Measurements from ENCODE around the gene CD8B2.
"Not testable (repeated sequence)": the region's sequence is repeated elsewhere in the genome, so short reads cannot be mapped to it uniquely, and the experiment has no call there.

Gene CD8B2

GRCh38 chr2:106553321-106553720, 66.2 kb downstream of the CD8B2 start:
- DNase-seq = no peak

- no peak for DNase-seq
Observed at GRCh38 chr2:106554411-106554810, 67.2 kb downstream of the CD8B2 start.

- DNase-seq = no peak
Observed at GRCh38 chr2:106555053-106555452, 67.9 kb downstream of the CD8B2 start.

DNA sequence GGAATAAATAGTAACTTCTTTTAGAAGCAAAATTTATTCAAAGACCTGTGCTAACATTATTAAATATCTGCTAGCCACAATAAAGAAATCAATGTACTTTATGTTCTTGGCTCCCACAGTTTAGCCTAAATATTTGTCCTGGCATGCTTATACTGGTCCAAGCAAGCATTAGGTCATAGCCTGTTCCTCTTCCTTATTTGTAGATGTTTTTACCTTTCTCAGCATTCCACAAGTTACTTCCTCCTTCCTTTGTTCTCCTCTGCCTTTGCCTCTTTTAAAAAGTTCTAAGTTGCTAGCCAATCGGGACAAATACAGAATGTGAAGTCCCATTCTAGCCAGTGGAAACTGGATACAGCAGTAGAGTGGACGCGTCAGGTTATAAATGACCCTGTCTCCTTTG, 72.6 kb downstream of the CD8B2 start:
- not testable (repeated sequence) for DNase-seq

DNA sequence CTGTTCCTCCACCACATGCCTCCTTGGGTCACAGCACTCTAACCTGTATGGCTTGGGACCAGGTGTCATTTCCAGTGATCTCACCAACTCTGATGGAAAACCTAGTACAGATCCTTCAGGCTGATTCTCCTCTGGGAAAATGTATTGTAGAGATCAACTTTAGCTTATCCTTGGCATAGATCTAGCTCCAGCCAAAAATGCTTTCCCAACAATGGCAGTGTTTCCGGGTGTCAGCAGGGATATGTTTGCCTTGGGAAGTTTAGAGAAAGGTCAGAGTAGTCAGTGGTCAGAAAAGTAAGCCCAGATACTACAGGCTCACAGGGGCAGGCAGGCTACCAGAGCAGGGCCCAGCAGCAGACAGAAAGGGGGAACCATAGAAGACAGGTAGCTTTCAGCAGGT, 73.6 kb downstream of the CD8B2 start:
- DNase-seq = no peak

DNA sequence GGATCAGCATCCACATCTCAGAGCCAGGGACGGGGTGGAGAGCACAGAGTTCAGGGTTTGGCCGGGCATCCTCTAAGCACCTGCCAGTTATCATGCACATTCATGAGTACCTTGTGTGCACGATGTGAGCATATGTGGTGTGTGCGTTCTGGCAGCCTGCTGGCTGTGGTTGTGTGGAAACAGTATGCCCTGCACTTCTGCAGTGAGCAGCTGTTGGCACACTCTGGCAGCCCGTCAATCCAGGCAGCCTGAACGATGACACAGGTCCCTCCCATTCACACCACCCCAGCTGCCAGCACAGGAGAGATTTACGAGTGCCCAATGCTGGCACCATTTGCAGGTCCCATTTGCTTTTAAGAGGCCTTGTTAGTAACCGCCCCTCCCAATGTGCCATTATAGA, 74.2 kb downstream of the CD8B2 start:
- no peak for DNase-seq

DNA sequence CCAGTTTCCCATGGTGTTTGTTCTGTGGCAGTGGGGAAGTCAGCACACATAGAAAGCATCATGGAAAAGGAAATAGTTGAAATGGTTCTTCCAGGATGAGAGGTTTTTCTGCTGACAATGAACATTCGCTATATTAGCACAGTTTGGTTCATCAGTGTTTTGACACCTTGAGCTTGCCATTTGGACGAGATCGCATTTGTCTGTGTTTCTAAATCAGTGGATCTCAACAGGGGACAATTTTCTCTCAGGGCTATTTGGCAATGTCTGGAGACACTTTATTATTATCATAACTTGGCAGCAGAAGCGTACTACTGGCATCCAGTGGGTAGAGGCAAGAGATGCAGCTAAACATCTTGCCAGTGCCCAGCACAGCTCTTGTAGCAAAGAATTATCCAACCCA, 74.6 kb downstream of the CD8B2 start:
- no peak for DNase-seq

- DNase-seq = no peak
Observed at GRCh38 chr2:106562268-106563186, 75.4 kb downstream of the CD8B2 start.

GRCh38 chr2:106563195-106563594, 76.0 kb downstream of the CD8B2 start:
- DNase-seq = no peak

- DNase-seq = no peak
Observed at GRCh38 chr2:106565599-106565998, 78.4 kb downstream of the CD8B2 start.

- no peak for DNase-seq
Observed at GRCh38 chr2:106566050-106566449, 78.9 kb downstream of the CD8B2 start.

GRCh38 chr2:106566484-106566883, 79.3 kb downstream of the CD8B2 start:
- not testable (repeated sequence) for DNase-seq

DNA sequence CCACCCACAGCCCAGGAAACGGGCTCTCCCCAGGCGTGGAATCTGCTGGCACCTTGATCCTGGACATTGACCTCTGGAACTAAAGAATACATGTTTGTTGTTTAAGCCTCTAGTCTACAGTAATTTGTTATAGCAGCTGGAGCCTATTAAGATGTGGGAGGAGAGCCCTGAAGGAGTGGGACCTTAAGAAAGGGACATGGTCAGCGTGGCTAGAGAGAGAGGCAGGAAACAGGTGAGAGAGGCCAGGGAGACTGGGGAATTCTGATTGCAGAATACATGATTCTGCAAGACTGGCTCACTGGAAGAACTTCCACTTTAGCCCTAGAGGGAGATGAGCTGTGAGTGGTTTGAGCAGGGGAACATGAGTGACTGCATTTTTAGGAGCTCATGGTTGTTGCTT, 83.2 kb downstream of the CD8B2 start:
- no peak for DNase-seq

All from effector CD8-positive, alpha-beta T cell (primary cell).